Trophoblast cell (in vitro differentiated cells and primary cell): Measurements from ENCODE around the gene P3H3.
"Not testable (repeated sequence)": the region's sequence is repeated elsewhere in the genome, so short reads cannot be mapped to it uniquely, and the experiment has no call there.

Source experiments
- DNase-seq, 2 donors: peaks; one replicate each; pipeline ENCODE4 v3.0.0-alpha.2; 2016
- H2AFZ ChIP-seq: 2 replicates; pipeline ENCODE4 v1.6.1; 2013; ENCODE audit warnings: low read length, moderate library complexity, mild to moderate bottlenecking; ENCODE audit not compliant: insufficient read depth, poor library complexity
- H2AK5ac ChIP-seq: 2 replicates; pipeline ENCODE4 v1.6.1; 2013; ENCODE audit warnings: mild to moderate bottlenecking, low read length
- H2BK120ac ChIP-seq: 2 replicates; pipeline ENCODE4 v1.6.1; 2013; ENCODE audit warnings: low read length, mild to moderate bottlenecking, moderate library complexity; ENCODE audit not compliant: insufficient read depth, poor library complexity
- H2BK12ac ChIP-seq: 2 replicates; pipeline ENCODE4 v1.6.1; 2013; ENCODE audit warnings: mild to moderate bottlenecking, low read length, moderate library complexity
- H2BK5ac ChIP-seq: 2 replicates; pipeline ENCODE4 v1.6.1; 2013; ENCODE audit warnings: low read length, low read depth, moderate library complexity, mild to moderate bottlenecking; ENCODE audit not compliant: poor library complexity
- H3K14ac ChIP-seq: 2 replicates; pipeline ENCODE4 v1.6.1; 2013; ENCODE audit warnings: mild to moderate bottlenecking, low read length
- H3K18ac ChIP-seq: 2 replicates; pipeline ENCODE4 v1.6.1; 2013; ENCODE audit warnings: mild to moderate bottlenecking, low read length
- H3K23ac ChIP-seq: 2 replicates; pipeline ENCODE4 v1.6.1; 2013; ENCODE audit warnings: low read length
- H3K27ac ChIP-seq: 2 replicates; pipeline ENCODE4 v1.5.1; 2013; ENCODE audit warnings: low read depth, mild to moderate bottlenecking, inconsistent platforms, low read length, moderate library complexity
- H3K27me3 ChIP-seq: 2 replicates; pipeline ENCODE4 v1.6.1; 2013; ENCODE audit warnings: inconsistent platforms, mild to moderate bottlenecking, low read length, moderate library complexity; ENCODE audit not compliant: insufficient read depth
- H3K36me3 ChIP-seq, 2 experiments: 1 replicate in 1 of 2; 2 replicates in 1 of 2; pipeline ENCODE4 v1.6.1; 2013; ENCODE audit warnings: low read length in 2 of 2, mild to moderate bottlenecking in 2 of 2, moderate library complexity in 1 of 2; ENCODE audit not compliant: insufficient read depth in 2 of 2, control insufficient read depth in 1 of 2
- H3K4ac ChIP-seq: 2 replicates; pipeline ENCODE4 v1.6.1; 2013; ENCODE audit warnings: low read depth, mild to moderate bottlenecking, low read length, moderate library complexity
- H3K4me1 ChIP-seq, 2 experiments: 1 replicate in 1 of 2; 2 replicates in 1 of 2; pipeline ENCODE4 v1.6.1; 2013; ENCODE audit warnings: low read length in 2 of 2, mild to moderate bottlenecking in 2 of 2, moderate library complexity in 1 of 2; ENCODE audit not compliant: insufficient read depth in 2 of 2, control insufficient read depth in 1 of 2
- H3K4me2 ChIP-seq: 2 replicates; pipeline ENCODE4 v1.6.1; 2013; ENCODE audit warnings: inconsistent platforms, mild to moderate bottlenecking, low read length, moderate library complexity
- H3K4me3 ChIP-seq: 2 replicates; pipeline ENCODE4 v1.5.1; 2013; ENCODE audit warnings: mild to moderate bottlenecking, low read depth, low read length, inconsistent platforms
- H3K79me1 ChIP-seq: one replicate; pipeline ENCODE4 v1.6.1; 2013; ENCODE audit warnings: low read length
- H3K79me2 ChIP-seq: 2 replicates; pipeline ENCODE4 v1.6.1; 2013; ENCODE audit warnings: low read length, mild to moderate bottlenecking; ENCODE audit not compliant: control insufficient read depth, insufficient read depth, poor library complexity
- H3K9ac ChIP-seq: 2 replicates; pipeline ENCODE4 v1.6.1; 2013; ENCODE audit warnings: mild to moderate bottlenecking, low read length
- H3K9me3 ChIP-seq: 2 replicates; pipeline ENCODE4 v1.6.1; 2013; ENCODE audit warnings: low read depth, mild to moderate bottlenecking, control low read depth, inconsistent platforms, low read length; ENCODE audit not compliant: insufficient read depth
- H4K12ac ChIP-seq: 2 replicates; pipeline ENCODE4 v1.6.1; 2013; ENCODE audit warnings: low read depth, mild to moderate bottlenecking, low read length, moderate library complexity
- H4K8ac ChIP-seq: 2 replicates; pipeline ENCODE4 v1.6.1; 2013; ENCODE audit warnings: low read depth, mild to moderate bottlenecking, low read length, moderate library complexity
- H4K91ac ChIP-seq: one replicate; pipeline ENCODE4 v1.6.1; 2013; ENCODE audit warnings: low read depth, mild to moderate bottlenecking, low read length, moderate library complexity
- WGBS: extraction: QIAGEN DNeasy Blood & Tissue Kit; methylation state at CpG from one replicate; pipeline ENCODE4 v1.1.7; 2013; ENCODE audit warnings: missing lambda C conversion rate; ENCODE audit not compliant: insufficient read length, insufficient coverage; ENCODE audit errors: extremely low coverage; 5-methylcytosine and 5-hydroxymethylcytosine counted together

P3H3 gene

DNA sequence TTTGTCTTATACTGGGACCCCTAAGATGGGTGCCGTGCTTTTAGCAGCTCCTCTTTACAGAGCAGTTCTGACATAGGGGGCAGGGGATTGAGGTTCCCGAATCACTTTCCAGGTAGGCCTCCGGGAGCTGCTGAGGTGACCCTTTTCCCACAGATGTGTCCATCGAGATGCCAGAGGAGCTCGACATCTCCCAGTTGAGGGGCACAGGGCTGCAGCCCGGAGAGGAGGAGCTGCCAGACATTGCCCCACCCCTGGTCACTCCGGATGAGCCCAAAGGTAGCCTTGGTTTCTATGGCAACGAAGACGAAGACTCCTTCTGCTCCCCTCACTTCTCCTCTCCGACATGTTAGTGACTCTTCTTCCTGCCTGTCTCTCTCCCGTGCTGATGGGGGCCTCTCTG is 34.8 kb downstream of the P3H3 start:
- no CpG with 5 or more reads among the region's 11 CpGs for WGBS
- Histone ChIP-seq H4K12ac (no peak overlapping the region), H3K14ac (no peak overlapping the region), H3K9ac (no peak overlapping the region), H3K23ac (no peak overlapping the region), H3K4ac (no peak overlapping the region), H3K4me1 (peaks cover 3 to 4% of the 10 kb centered on the region in 2 experiments), H3K79me1 (peaks cover 8% of the 10 kb centered on the region), H4K8ac (no peak overlapping the region), H3K27ac (no peak overlapping the region), H2BK5ac (no peak overlapping the region), H3K9me3 (no peaks in the 10 kb centered on the region), H3K18ac (no peak overlapping the region), H3K4me2 (no peak overlapping the region), H2AK5ac (no peak overlapping the region), H3K79me2 (peaks cover 7% of the 10 kb centered on the region), H2BK120ac (no peak overlapping the region), H3K4me3 (no peak overlapping the region), H4K91ac (no peak overlapping the region), H3K36me3 (peaks cover 70 to 74% of the 10 kb centered on the region in 2 experiments), H3K27me3 (no peaks in the 10 kb centered on the region), H2BK12ac (no peak overlapping the region), H2AFZ (no peak overlapping the region)
- no peak for DNase-seq

DNA sequence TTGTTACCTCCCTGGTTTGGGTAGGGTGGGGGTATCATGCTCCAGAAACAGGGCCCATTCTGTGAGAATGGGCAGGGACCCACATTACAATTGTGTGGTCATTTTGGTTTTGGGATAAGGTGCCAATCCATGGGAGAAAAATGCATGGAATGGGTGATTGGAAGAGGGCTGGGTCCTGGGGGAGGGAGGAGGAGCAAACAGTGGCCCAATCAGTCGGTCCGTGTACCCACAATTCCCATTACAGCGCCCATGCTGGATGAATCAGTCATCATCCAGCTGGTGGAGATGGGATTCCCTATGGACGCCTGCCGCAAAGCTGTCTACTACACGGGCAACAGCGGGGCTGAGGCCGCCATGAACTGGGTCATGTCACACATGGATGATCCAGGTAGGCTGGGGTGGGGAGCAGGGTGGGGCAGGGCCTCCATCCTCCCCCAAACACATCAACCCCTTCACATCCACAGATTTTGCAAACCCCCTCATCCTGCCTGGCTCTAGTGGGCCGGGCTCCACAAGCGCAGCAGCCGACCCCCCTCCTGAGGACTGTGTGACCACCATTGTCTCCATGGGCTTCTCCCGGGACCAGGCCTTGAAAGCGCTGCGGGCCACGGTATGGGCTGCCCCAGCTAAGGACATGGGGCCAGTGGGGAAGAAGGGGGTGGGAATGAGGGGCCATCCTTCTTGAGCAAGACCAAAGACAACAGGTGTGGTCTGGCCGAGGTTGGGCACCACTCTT is 35.5 kb downstream of the P3H3 start:
- no peaks in the 10 kb centered on the region for H3K9me3 ChIP-seq
- H3K79me1 ChIP-seq: peaks cover 9% of the 10 kb centered on the region
- H3K4me3 ChIP-seq: no peak overlapping the region
- H3K4me2 ChIP-seq: no peak overlapping the region
- no peak overlapping the region for H3K4ac ChIP-seq
- no peak overlapping the region for H3K14ac ChIP-seq
- H2AK5ac ChIP-seq: no peak overlapping the region
- H3K18ac ChIP-seq: no peak overlapping the region
- H2BK12ac ChIP-seq: no peak overlapping the region
- H3K27me3 ChIP-seq: no peaks in the 10 kb centered on the region
- H2BK5ac ChIP-seq: no peak overlapping the region
- no peak overlapping the region for H3K27ac ChIP-seq
- peaks cover 65 to 67% of the 10 kb centered on the region in 2 experiments for H3K36me3 ChIP-seq
- H2BK120ac ChIP-seq: no peak overlapping the region
- no peak overlapping the region for H2AFZ ChIP-seq
- H3K79me2 ChIP-seq: peaks cover 12% of the 10 kb centered on the region
- DNase-seq: no peak
- no peak overlapping the region for H4K12ac ChIP-seq
- no CpG with 5 or more reads among the region's 16 CpGs for WGBS
- H3K23ac ChIP-seq: no peak overlapping the region
- peak overlapping the region; percentile 17 for H3K9ac ChIP-seq
- no peak overlapping the region for H4K8ac ChIP-seq
- H3K4me1 ChIP-seq: peaks cover 8 to 9% of the 10 kb centered on the region in 2 experiments
- no peak overlapping the region for H4K91ac ChIP-seq

DNA sequence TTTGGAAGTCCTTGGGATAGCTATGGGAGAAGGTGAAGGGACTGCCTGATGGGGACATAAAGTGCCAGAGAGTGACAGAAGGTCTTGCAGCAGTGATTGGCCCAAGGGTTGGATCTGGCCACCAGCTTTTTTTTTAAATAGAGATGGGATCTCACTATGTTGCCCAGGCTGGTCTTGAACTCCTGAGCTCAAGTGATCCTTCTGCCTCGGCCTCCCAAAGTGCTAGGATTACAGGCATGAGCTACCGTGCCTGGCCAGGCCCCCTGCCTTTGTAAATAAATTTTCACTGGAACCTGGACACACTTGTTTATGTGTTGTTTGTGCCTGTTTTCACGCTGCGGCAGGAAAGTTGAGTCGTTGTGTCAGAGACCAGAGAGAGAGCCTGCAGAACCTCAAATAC is 37.1 kb downstream of the P3H3 start:
- H3K14ac ChIP-seq: not testable (repeated sequence)

DNA sequence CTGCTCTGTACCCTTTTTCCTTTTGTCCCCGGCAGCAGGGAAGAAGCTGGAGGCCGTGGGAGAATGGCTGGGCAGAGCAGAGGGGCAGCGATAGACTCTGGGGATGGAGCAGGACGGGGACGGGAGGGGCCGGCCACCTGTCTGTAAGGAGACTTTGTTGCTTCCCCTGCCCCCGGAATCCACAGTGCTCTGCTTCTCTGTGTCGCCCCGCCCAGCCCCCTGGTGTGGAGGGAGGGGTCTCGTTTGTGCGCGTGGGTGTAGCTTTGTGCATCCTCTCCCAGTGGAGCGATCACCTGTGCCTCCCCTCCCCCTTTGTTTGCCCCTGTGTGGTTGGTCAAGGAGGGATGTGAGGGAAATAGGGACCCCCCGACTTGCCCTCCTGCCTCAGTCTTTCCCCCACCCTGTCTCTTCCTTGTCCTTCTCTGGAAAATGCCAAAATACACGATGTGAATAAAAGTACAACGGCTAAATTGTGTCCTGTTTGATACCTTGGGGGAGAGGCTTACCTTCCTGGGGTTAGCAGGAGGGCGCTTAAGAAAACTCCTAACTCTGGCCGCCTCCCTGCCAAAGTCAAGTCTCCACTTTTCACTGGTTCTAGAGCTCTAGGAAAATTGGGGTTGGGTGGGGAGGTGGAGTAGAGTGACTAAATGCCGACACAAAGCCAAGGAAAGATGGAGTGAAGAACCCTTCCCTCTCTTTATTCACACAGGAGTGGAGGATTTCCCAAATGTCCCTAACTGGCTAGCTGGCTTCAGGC is 38.1 kb downstream of the P3H3 start:
- Histone ChIP-seq H4K12ac (peak overlapping the region; percentile 5), H4K8ac (peak overlapping the region; percentile 76), H3K4ac (no peak overlapping the region), H3K4me2 (peak overlapping the region; percentile 88), H2BK12ac (no peak overlapping the region), H3K79me1 (peaks cover 9% of the 10 kb centered on the region), H3K23ac (no peak overlapping the region), H2AK5ac (peak overlapping the region; percentile 23), H3K27me3 (no peaks in the 10 kb centered on the region), H2BK120ac (no peak overlapping the region), H4K91ac (no peak overlapping the region), H2AFZ (peak overlapping the region; percentile 12), H3K18ac (peak overlapping the region; percentile 12), H3K27ac (no peak overlapping the region), H3K9ac (no peak overlapping the region), H3K4me1 (peaks cover 11 to 14% of the 10 kb centered on the region in 2 experiments), H3K4me3 (peak overlapping the region; percentile 13), H3K14ac (peak overlapping the region; percentile 50), H3K9me3 (peaks cover 3% of the 10 kb centered on the region), H2BK5ac (no peak overlapping the region), H3K79me2 (peaks cover 12% of the 10 kb centered on the region), H3K36me3 (peaks cover 62 to 69% of the 10 kb centered on the region in 2 experiments)
- WGBS: no CpG with 5 or more reads among the region's 19 CpGs
- no peak for DNase-seq

More for the DNA sequence above, 37.1 kb downstream of the P3H3 start:
- not testable (repeated sequence) for H3K18ac ChIP-seq, H3K27ac ChIP-seq, H3K4ac ChIP-seq, H4K91ac ChIP-seq, H2BK5ac ChIP-seq, H3K9ac ChIP-seq, H2AFZ ChIP-seq, DNase-seq, H2BK120ac ChIP-seq, H3K9me3 ChIP-seq, H3K27me3 ChIP-seq, H2AK5ac ChIP-seq, H3K4me3 ChIP-seq, H3K4me2 ChIP-seq, H4K8ac ChIP-seq, H4K12ac ChIP-seq, H2BK12ac ChIP-seq, H3K79me1 ChIP-seq, H3K23ac ChIP-seq
- peaks cover 63 to 69% of the 10 kb centered on the region in 2 experiments for H3K36me3 ChIP-seq
- WGBS: no CpG with 5 or more reads among the region's 5 CpGs
- peaks cover 12% of the 10 kb centered on the region for H3K79me2 ChIP-seq
- peaks cover 11% of the 10 kb centered on the region in 2 experiments for H3K4me1 ChIP-seq
